ENCODE results near the gene GNB5.

DNA sequence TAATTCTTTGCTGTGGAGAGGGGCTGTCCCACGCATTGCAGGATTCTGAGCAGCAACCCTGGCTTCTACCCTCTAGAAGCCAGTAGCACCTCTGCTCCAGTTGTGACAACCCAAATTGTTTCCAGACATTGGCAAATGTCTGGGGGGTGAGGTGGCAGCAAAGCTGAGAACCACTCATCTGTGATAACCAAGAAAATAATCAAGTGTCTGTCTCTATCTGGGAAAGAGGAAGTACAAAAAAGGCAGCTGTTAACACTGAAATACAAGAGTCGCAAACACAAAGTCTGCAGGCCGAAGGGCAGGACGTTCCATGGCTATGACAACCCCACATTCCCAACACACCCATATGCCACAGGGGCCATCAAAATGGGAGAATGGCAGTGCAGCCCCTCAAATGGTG, 42.2 kb upstream of the GNB5 start:
- no peak for TF ChIP-seq POLR2AphosphoS5 (IDR thresholded peaks at IDR 0.05; ENCODE audit: low read depth, low read length)
- TF ChIP-seq POLR2A (IDR thresholded peaks at IDR 0.05; ENCODE audit: low read depth, low read length), result no peak
- TF ChIP-seq TAF1 (IDR thresholded peaks at IDR 0.05; ENCODE audit: borderline replicate concordance, low read depth, low read length), result 0 out of 2 replicates have a peak, but pooled peaks have one; percentile 3

All from GM12892 (cell line).